Keratinocyte (primary cell): ENCODE data around the gene MYH10. TPM values are rescaled to one million over a fixed set of nuclear protein-coding genes. Genes with fewer than 3 reads are reported as not detected.

Source experiments
- DNase-seq: peaks from one replicate; pipeline ENCODE4 v3.0.0-alpha.2; 2011; ENCODE audit warnings: low read depth, missing footprints, low spot score
- FAIRE-seq: peaks from 2 replicates; lab custom pipeline; 2011; peaks lifted over from hg19 to GRCh38; lab: Jason Lieb, UNC
- H2AFZ ChIP-seq: 2 replicates; pipeline ENCODE4 v1.6.0; 2012; ENCODE audit warnings: low read length, control low read depth, inconsistent platforms; ENCODE audit not compliant: control insufficient read depth
- H3K27ac ChIP-seq: 2 replicates; pipeline ENCODE4 v1.5.1; 2011; ENCODE audit warnings: low read length; ENCODE audit not compliant: control insufficient read depth, insufficient read depth
- H3K27me3 ChIP-seq: 3 replicates; pipeline ENCODE4 v1.6.0; 2011; ENCODE audit warnings: low read length; ENCODE audit not compliant: control insufficient read depth, insufficient read depth; ENCODE audit errors: extremely low read depth
- H3K36me3 ChIP-seq, 2 experiments: 2 replicates in 1 of 2; 3 replicates in 1 of 2; pipeline ENCODE4 v1.5.1; 2011; ENCODE audit warnings: low read length in 2 of 2, mild to moderate bottlenecking in 1 of 2; ENCODE audit not compliant: control insufficient read depth in 2 of 2, insufficient read depth in 2 of 2; ENCODE audit errors: extremely low read depth in 1 of 2
- H3K4me1 ChIP-seq: 3 replicates; pipeline ENCODE4 v1.5.1; 2011; ENCODE audit warnings: low read length; ENCODE audit not compliant: control insufficient read depth, insufficient read depth; ENCODE audit errors: extremely low read depth
- H3K4me2 ChIP-seq: 3 replicates; pipeline ENCODE4 v1.6.0; 2011; ENCODE audit warnings: low read depth, low read length; ENCODE audit not compliant: control insufficient read depth, insufficient read depth; ENCODE audit errors: extremely low read depth
- H3K4me3 ChIP-seq, 3 experiments: fragments of 200-600 bp in 1 of 3; sonication (generic) in 1 of 3; 2 replicates in 2 of 3; 3 replicates in 1 of 3; pipeline ENCODE4 v1.5.1; 2011 to 2016; ENCODE audit warnings: low read length in 3 of 3, mild to moderate bottlenecking in 3 of 3, control low read depth in 2 of 3, inconsistent platforms in 1 of 3, low read depth in 1 of 3, mixed read lengths in 1 of 3, mixed run types in 1 of 3, moderate library complexity in 1 of 3; ENCODE audit not compliant: control insufficient read depth in 2 of 3, insufficient read depth in 2 of 3; ENCODE audit errors: extremely low read depth in 1 of 3
- H3K79me2 ChIP-seq: 2 replicates; pipeline ENCODE4 v1.6.0; 2012; ENCODE audit warnings: low read length; ENCODE audit not compliant: control insufficient read depth, insufficient read depth
- H3K9ac ChIP-seq: 3 replicates; pipeline ENCODE4 v1.6.0; 2011; ENCODE audit warnings: low read length; ENCODE audit not compliant: control insufficient read depth, insufficient read depth; ENCODE audit errors: extremely low read depth
- H3K9me1 ChIP-seq: 3 replicates; pipeline ENCODE4 v1.6.0; 2011; ENCODE audit warnings: low read length; ENCODE audit not compliant: control insufficient read depth, insufficient read depth; ENCODE audit errors: extremely low read depth
- H3K9me3 ChIP-seq: 2 replicates; pipeline ENCODE4 v1.5.1; 2012; ENCODE audit warnings: low read depth, low read length; ENCODE audit not compliant: control insufficient read depth
- H4K20me1 ChIP-seq: 3 replicates; pipeline ENCODE4 v1.6.0; 2011; ENCODE audit warnings: low read length; ENCODE audit not compliant: control insufficient read depth, insufficient read depth; ENCODE audit errors: extremely low read depth
- EZH2 ChIP-seq: IDR thresholded peaks from one replicate; pipeline ENCODE4 v1.6.1; 2012; ENCODE audit warnings: inconsistent platforms, mild to moderate bottlenecking, low read length, moderate library complexity
- dilution Hi-C: fragments of 300-500 bp; cut with MboI; formaldehyde crosslinking; loops from one replicate; pipeline ENCODE4 v1.7.0; 2020; ENCODE audit warnings: low sequenced_read_pairs; ENCODE audit not compliant: extremely low pct_ligation_motif_present
- polyA plus RNA-seq, 5 experiments: library from polyadenylated mRNA; depleted of rRNA in 3 of 5; stranded (reverse) in 3 of 5; stranded (forward) in 1 of 5; unstranded in 1 of 5; fragments of >200 nt; gene quantifications; 1 replicate in 1 of 5; 2 replicates in 3 of 5; 3 replicates in 1 of 5; pipeline versions ENCODE4 v1.2.1 to v1.2.3, GENCODE V29; 2011 to 2012; ENCODE audit warnings: missing spikeins in 2 of 5, low read depth in 1 of 5, low replicate concordance in 1 of 5
- TF ChIP-seq, protein P1 (sequence below), 3 experiments: IDR thresholded peaks in 1 of 3; conservative IDR thresholded peaks in 1 of 3; optimal IDR thresholded peaks in 1 of 3; 2 replicates in 2 of 3; 3 replicates in 1 of 3; pipeline versions ENCODE3 to v1.5.1; 2011; ENCODE audit warnings: low read length in 3 of 3, mild to moderate bottlenecking in 3 of 3, moderate library complexity in 2 of 3, control low read depth in 1 of 3, inconsistent platforms in 1 of 3; ENCODE audit not compliant: insufficient read depth in 2 of 3; ENCODE audit errors: extremely low read depth in 1 of 3

The MYH10 gene
- polyA plus RNA-seq, 1 donor (not counting 4 experiments of a cell fraction or from before 2014, with no cell fraction given): 21.2 TPM

DNA sequence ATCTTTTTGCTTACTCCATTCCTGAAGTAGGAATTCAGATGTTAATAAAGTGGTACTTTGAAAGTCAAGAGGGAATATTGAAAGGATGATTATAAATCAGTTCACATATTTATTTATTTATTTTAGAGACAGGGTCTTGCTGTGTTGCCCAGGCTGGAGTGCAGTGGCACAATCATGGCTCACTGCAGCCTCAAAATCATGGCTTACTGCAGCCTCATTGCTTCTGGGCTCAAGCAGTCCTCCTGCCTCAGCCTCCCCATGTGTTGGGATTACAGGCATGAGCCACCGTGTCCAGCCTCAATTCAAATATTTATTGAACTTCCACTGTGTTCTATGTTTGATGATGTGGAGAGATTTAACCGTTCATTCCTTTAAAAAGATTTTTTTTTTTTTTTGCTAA lies 188.2 kb downstream of the MYH10 start:
- DNase-seq (no peak), FAIRE-seq (no peak)
- Histone ChIP-seq H3K4me3 (no peak overlapping the region), H3K79me2 (peaks cover 83% of the 10 kb centered on the region), H4K20me1 (peaks cover 12% of the 10 kb centered on the region), H3K4me2 (no peak overlapping the region), H3K9ac (no peak overlapping the region), H3K4me1 (peaks cover 3% of the 10 kb centered on the region), H3K9me1 (peaks cover 2% of the 10 kb centered on the region), H3K36me3 (peaks cover 10 to 24% of the 10 kb centered on the region in 2 experiments), H3K27me3 (no peaks in the 10 kb centered on the region), H3K9me3 (no peaks in the 10 kb centered on the region), H2AFZ (no peak overlapping the region), H3K27ac (no peak overlapping the region)
- TF ChIP-seq, protein P1, sequence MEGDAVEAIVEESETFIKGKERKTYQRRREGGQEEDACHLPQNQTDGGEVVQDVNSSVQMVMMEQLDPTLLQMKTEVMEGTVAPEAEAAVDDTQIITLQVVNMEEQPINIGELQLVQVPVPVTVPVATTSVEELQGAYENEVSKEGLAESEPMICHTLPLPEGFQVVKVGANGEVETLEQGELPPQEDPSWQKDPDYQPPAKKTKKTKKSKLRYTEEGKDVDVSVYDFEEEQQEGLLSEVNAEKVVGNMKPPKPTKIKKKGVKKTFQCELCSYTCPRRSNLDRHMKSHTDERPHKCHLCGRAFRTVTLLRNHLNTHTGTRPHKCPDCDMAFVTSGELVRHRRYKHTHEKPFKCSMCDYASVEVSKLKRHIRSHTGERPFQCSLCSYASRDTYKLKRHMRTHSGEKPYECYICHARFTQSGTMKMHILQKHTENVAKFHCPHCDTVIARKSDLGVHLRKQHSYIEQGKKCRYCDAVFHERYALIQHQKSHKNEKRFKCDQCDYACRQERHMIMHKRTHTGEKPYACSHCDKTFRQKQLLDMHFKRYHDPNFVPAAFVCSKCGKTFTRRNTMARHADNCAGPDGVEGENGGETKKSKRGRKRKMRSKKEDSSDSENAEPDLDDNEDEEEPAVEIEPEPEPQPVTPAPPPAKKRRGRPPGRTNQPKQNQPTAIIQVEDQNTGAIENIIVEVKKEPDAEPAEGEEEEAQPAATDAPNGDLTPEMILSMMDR (optimal IDR thresholded peaks at IDR 0.05 in 1 of 3, IDR thresholded peaks at IDR 0.05 in 1 of 3, conservative IDR thresholded peaks at IDR 0.05 in 1 of 3; ENCODE audit: extremely low read depth in 1 of 3, insufficient read depth in 2 of 3, low read length in 3 of 3): no peak
- dilution Hi-C loops: no loop called here

DNA sequence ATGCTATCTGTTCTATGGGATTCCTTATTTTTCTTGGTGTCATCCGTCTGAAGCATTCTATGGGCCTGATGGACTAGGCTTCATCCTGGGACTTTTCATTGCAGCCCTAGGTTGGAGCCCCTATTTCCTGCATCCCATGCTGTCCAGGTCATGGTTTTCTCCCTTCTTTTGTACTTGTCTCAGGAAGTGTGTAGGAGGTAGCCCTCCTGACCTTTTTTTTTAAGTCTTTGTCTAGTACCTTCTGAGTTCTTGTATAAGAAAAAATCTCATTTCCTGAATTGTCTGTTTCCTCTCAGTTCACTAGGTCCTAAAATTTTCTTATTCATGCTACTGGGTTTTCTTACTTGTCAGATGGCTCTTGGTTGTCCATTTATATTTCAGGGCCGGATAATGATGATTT lies 188.8 kb downstream of the MYH10 start:
- dilution Hi-C loops: no loop called here
- Histone ChIP-seq H3K36me3 (peaks cover 8 to 20% of the 10 kb centered on the region in 2 experiments), H3K9ac (no peak overlapping the region), H3K9me1 (peaks cover 2% of the 10 kb centered on the region), H4K20me1 (peaks cover 12% of the 10 kb centered on the region), H2AFZ (no peak overlapping the region), H3K4me3 (no peak overlapping the region), H3K79me2 (peaks cover 89% of the 10 kb centered on the region), H3K4me2 (peak overlapping the region; percentile 11), H3K4me1 (peaks cover 7% of the 10 kb centered on the region), H3K9me3 (no peaks in the 10 kb centered on the region), H3K27me3 (no peaks in the 10 kb centered on the region), H3K27ac (no peak overlapping the region)
- DNase-seq: no peak
- TF ChIP-seq EZH2: no peak
- TF ChIP-seq, protein P1 (optimal IDR thresholded peaks at IDR 0.05 in 1 of 3, IDR thresholded peaks at IDR 0.05 in 1 of 3, conservative IDR thresholded peaks at IDR 0.05 in 1 of 3; ENCODE audit: extremely low read depth in 1 of 3, insufficient read depth in 2 of 3, low read length in 3 of 3): no peak
- no peak for FAIRE-seq
